Panc1 (cell line): ENCODE results near the gene HS6ST3.

ENCODE experiments used
- CTCF ChIP-seq: fragments of 450-650 bp; IDR thresholded peaks from 2 replicates; pipeline ENCODE4 v1.5.1; 2017; ENCODE audit warnings: mild to moderate bottlenecking
- POLR2AphosphoS5 ChIP-seq: IDR thresholded peaks from 2 replicates; pipeline ENCODE4 v1.6.1; 2012; ENCODE audit warnings: mild to moderate bottlenecking, low read depth, low read length, moderate library complexity
- REST ChIP-seq, 2 experiments: IDR thresholded peaks; 2 replicates each; pipeline ENCODE4 v1.6.1; 2011 to 2012; ENCODE audit warnings: low read depth in 2 of 2, control low read depth in 1 of 2, low read length in 1 of 2, mild to moderate bottlenecking in 1 of 2, moderate library complexity in 1 of 2; ENCODE audit not compliant: insufficient read depth in 1 of 2
- SIN3A ChIP-seq: IDR thresholded peaks from 2 replicates; pipeline ENCODE4 v1.6.1; 2012; ENCODE audit warnings: low read depth, mild to moderate bottlenecking, low read length, moderate library complexity, borderline replicate concordance; ENCODE audit not compliant: insufficient read depth

- no peak for TF ChIP-seq SIN3A
- TF ChIP-seq CTCF, result no peak
- no peak for TF ChIP-seq POLR2AphosphoS5
- no peak for TF ChIP-seq REST (IDR thresholded peaks at IDR 0.05; ENCODE audit: insufficient read depth in 1 of 2, low read depth in 2 of 2, low read length in 1 of 2)
These were observed 9.2 kb upstream of the HS6ST3 start for GRCh38 chr13:96080676-96081075.
